GM12801 (cell line): Measurements from ENCODE around the gene OR6F1.

Experiments used
- TF ChIP-seq, protein P1 (sequence below): IDR thresholded peaks from one replicate; pipeline ENCODE4 v1.5.1; 2011; ENCODE audit warnings: control low read depth; ENCODE audit not compliant: insufficient read length; ENCODE audit errors: extremely low read depth

OR6F1 gene

DNA sequence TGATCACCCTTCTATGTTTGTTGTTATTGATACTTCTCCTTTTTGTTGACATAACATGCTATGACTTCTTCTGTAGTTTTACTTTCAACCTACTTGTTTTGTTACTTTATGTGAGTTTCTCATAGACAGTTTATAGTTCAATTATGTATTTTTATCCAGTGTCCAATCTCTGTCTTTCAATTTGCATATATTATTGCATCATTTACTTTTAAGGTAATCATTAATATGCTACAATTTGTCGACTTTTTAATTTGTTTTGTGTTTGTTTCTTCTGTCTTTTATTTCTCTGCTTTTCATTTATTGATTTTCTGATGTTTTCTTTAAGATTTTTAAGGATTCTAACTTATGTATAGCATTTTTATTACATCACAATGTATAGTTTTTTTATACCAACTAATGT is 47.2 kb downstream of the OR6F1 start:
- TF ChIP-seq, protein P1, sequence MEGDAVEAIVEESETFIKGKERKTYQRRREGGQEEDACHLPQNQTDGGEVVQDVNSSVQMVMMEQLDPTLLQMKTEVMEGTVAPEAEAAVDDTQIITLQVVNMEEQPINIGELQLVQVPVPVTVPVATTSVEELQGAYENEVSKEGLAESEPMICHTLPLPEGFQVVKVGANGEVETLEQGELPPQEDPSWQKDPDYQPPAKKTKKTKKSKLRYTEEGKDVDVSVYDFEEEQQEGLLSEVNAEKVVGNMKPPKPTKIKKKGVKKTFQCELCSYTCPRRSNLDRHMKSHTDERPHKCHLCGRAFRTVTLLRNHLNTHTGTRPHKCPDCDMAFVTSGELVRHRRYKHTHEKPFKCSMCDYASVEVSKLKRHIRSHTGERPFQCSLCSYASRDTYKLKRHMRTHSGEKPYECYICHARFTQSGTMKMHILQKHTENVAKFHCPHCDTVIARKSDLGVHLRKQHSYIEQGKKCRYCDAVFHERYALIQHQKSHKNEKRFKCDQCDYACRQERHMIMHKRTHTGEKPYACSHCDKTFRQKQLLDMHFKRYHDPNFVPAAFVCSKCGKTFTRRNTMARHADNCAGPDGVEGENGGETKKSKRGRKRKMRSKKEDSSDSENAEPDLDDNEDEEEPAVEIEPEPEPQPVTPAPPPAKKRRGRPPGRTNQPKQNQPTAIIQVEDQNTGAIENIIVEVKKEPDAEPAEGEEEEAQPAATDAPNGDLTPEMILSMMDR, result no peak
